ENCODE data around the gene SIM1. TPM values are rescaled to one million over a fixed set of nuclear protein-coding genes. Genes with fewer than 3 reads are reported as not detected.
A peak's percentile ranks its signal among the peaks of the same experiment; 100 is the strongest.

The SIM1 gene
- total RNA-seq, 1 experiment from 2014 or later = 0.13 TPM

DNA sequence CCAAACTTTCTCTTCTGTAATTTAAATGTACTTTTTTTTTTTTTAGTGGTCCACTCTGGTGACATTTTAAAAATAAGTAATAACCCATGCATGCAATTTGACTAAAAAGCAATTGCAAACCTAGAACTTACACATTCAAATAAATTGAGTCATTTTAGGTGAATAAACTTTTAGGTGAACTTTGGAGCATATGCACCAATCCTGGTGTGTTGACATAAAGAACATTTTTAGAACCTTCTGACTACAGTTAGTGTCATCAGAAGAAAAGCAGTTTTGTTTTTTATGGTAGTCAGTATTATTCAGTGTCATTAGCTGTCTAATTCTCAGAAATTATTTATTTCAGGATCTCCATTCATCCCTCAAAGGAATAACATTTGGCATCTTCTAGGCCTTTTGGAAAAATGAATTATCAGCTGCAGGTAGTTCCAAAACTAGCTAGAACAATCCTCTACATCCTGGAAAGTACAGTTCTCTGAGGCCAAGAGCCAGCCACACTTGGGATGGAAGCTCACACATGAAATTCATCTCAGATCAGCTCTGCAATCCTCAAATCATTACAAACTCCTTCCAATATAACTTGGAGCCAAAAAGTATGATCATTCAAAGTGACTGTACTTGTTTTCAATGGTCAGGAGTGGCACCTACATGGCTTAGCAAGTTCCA, 38.5 kb upstream of the SIM1 start:
- Histone ChIP-seq H3K9me3 (ENCODE audit: insufficient read depth, low read depth) (no peaks in the 10 kb centered on the region), H3K27me3 (ENCODE audit: insufficient read depth, low read depth) (no peaks in the 10 kb centered on the region), H3K4me1 (replicated peaks; ENCODE audit: insufficient read depth) (no peaks in the 10 kb centered on the region), H3K36me3 (ENCODE audit: low read depth) (no peaks in the 10 kb centered on the region), H3K4me2 (no peak overlapping the region), H3K27ac (no peak overlapping the region), H3K79me2 (ENCODE audit: low read depth) (no peaks in the 10 kb centered on the region), H2AFZ (no peak overlapping the region), H3K9me2 (ENCODE audit: insufficient read depth) (no peaks in the 10 kb centered on the region), H4K20me1 (ENCODE audit: insufficient read depth) (no peaks in the 10 kb centered on the region), H3F3A (ENCODE audit: insufficient read depth, low read depth) (no peaks in the 10 kb centered on the region), H3K4me3 (no peak overlapping the region)
- TF ChIP-seq, protein P1, sequence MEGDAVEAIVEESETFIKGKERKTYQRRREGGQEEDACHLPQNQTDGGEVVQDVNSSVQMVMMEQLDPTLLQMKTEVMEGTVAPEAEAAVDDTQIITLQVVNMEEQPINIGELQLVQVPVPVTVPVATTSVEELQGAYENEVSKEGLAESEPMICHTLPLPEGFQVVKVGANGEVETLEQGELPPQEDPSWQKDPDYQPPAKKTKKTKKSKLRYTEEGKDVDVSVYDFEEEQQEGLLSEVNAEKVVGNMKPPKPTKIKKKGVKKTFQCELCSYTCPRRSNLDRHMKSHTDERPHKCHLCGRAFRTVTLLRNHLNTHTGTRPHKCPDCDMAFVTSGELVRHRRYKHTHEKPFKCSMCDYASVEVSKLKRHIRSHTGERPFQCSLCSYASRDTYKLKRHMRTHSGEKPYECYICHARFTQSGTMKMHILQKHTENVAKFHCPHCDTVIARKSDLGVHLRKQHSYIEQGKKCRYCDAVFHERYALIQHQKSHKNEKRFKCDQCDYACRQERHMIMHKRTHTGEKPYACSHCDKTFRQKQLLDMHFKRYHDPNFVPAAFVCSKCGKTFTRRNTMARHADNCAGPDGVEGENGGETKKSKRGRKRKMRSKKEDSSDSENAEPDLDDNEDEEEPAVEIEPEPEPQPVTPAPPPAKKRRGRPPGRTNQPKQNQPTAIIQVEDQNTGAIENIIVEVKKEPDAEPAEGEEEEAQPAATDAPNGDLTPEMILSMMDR (conservative IDR thresholded peaks at IDR 0.05) = no peak
- TF ChIP-seq EZH2 (IDR thresholded peaks at IDR 0.05; ENCODE audit: low read depth) = no peak
- no peak for DNase-seq
- intact Hi-C loops (cut with micrococcal nuclease; ENCODE audit: unreplicated experiment) = loop anchor here (10.0 kb wide), 1 partner anchor 198 kb away; no protein-coding TSS in a partner anchor
- ChIA-PET CTCF (no interaction called here), POLR2A (ENCODE audit: unreplicated experiment) (no interaction called here)
- no TSS peak for BruUV-seq (replicated peaks)

DNA sequence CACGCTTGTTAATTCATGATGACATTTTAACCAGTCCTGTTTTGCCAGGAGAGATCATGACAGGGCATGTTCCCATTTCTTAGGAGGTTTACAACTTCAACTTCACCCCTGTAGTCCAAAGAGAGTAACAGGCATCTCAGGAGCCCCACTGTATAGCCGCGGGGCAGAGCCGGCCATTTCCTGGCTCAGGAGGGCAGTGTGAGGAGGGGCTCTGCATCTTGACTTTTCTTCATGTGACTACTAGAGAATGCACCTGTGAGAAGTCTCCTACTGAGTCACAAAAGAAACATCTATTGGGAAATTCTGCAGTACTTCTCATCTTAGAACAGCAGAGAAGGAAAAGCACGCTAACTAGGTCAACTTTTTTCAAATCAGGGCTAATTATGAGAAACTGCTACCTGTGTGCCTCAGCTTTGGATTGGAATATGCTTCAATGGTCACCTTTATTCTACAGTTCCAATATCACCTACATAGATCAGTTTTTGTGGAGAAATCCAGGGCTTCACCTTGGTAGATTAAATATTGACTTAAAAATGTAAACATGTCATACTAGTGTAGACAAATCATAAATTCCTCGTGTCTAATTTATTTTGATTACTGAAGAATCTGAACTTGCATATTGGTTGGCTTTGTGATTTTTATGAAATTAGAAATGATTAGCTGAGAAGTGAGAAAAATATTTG, 28.6 kb upstream of the SIM1 start:
- ChIA-PET CTCF (no interaction called here), POLR2A (ENCODE audit: unreplicated experiment) (no interaction called here)
- H3K27ac ChIP-seq = no peak overlapping the region
- H3K4me3 ChIP-seq = no peak overlapping the region
- intact Hi-C loops (cut with micrococcal nuclease; ENCODE audit: unreplicated experiment) = no loop called here
- no peak overlapping the region for H2AFZ ChIP-seq
- no peaks in the 10 kb centered on the region for H3K79me2 ChIP-seq (ENCODE audit: low read depth)
- no peaks in the 10 kb centered on the region for H3K27me3 ChIP-seq (ENCODE audit: insufficient read depth, low read depth)
- H3K9me3 ChIP-seq (ENCODE audit: insufficient read depth, low read depth) = no peaks in the 10 kb centered on the region
- no peaks in the 10 kb centered on the region for H3K4me1 ChIP-seq (replicated peaks; ENCODE audit: insufficient read depth)
- no peaks in the 10 kb centered on the region for H3K9me2 ChIP-seq (ENCODE audit: insufficient read depth)
- TF ChIP-seq, protein P1 (conservative IDR thresholded peaks at IDR 0.05) = no peak
- no peak for TF ChIP-seq EZH2 (IDR thresholded peaks at IDR 0.05; ENCODE audit: low read depth)
- no peaks in the 10 kb centered on the region for H3F3A ChIP-seq (ENCODE audit: insufficient read depth, low read depth)
- H3K4me2 ChIP-seq = no peak overlapping the region
- no TSS peak for BruUV-seq (replicated peaks)
- no peaks in the 10 kb centered on the region for H4K20me1 ChIP-seq (ENCODE audit: insufficient read depth)
- peak; percentile 29 to 37 for DNase-seq
- no peaks in the 10 kb centered on the region for H3K36me3 ChIP-seq (ENCODE audit: low read depth)

DNA sequence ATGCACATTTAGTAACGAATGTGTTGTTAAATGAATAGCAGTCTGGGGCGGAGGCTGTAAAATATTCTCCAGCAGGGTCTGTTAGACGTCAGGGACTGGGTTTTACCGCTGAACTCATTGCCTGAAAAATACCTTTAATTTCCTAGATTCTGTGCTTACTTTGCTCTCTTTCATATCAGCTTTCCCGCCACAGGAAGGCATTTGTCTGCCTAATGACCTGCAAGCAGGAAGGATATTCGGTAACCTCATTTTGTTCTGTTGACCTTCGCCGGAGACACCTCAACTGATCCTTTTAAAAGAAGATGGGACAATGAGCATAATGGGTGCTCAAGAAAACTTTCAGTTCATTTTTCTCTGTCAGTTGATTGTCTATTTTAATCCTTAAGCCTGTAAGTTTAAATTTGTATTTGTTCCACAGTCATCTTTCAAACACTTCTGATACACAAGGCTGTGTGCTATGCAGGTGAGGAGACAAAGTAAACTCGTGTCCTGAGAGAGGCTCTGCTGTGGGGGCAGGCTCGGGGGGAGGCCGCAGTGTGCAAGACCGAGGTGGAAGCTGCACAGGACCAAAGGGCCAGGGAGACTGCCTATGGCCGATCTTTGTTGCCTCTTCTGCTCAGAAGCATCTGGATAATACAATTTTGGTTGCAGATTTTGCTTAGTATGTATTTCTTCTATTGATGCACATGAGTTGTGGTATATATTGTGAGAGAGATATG, 27.4 kb upstream of the SIM1 start:
- Histone ChIP-seq H3F3A (ENCODE audit: insufficient read depth, low read depth) (no peaks in the 10 kb centered on the region), H3K27ac (no peak overlapping the region), H3K36me3 (ENCODE audit: low read depth) (no peaks in the 10 kb centered on the region), H3K9me3 (ENCODE audit: insufficient read depth, low read depth) (no peaks in the 10 kb centered on the region), H3K4me2 (no peak overlapping the region), H3K4me1 (replicated peaks; ENCODE audit: insufficient read depth) (no peaks in the 10 kb centered on the region), H4K20me1 (ENCODE audit: insufficient read depth) (no peaks in the 10 kb centered on the region), H2AFZ (no peak overlapping the region), H3K27me3 (ENCODE audit: insufficient read depth, low read depth) (no peaks in the 10 kb centered on the region), H3K4me3 (no peak overlapping the region), H3K79me2 (ENCODE audit: low read depth) (no peaks in the 10 kb centered on the region), H3K9me2 (ENCODE audit: insufficient read depth) (no peaks in the 10 kb centered on the region)
- intact Hi-C loops (cut with micrococcal nuclease; ENCODE audit: unreplicated experiment) = no loop called here
- no TSS peak for BruUV-seq (replicated peaks)
- TF ChIP-seq, protein P1 (conservative IDR thresholded peaks at IDR 0.05) = no peak
- TF ChIP-seq EZH2 (IDR thresholded peaks at IDR 0.05; ENCODE audit: low read depth) = no peak
- POLR2A ChIA-PET (ENCODE audit: unreplicated experiment) = no interaction called here
- CTCF ChIA-PET = no interaction called here
- no peak for DNase-seq
